Mammary epithelial cell (primary cell): ENCODE data around the gene FJX1.

ENCODE experiments used
- CTCF ChIP-seq, 2 donors: IDR thresholded peaks in 1 of 2; conservative IDR thresholded peaks in 1 of 2; 2 replicates each; pipeline ENCODE4 v1.5.1; 2011 to 2012; ENCODE audit warnings: inconsistent platforms in 2 of 2, low read length in 2 of 2, mild to moderate bottlenecking in 2 of 2, control low read depth in 1 of 2, low read depth in 1 of 2; ENCODE audit not compliant: insufficient read depth in 1 of 2; ENCODE audit errors: extremely low read depth in 1 of 2
- EZH2 ChIP-seq: IDR thresholded peaks from 2 replicates; pipeline ENCODE4 v1.6.1; 2012; ENCODE audit warnings: low read length, inconsistent platforms, borderline replicate concordance

GRCh38 chr11:35662649-35663407 is 44.6 kb downstream of the FJX1 start, which contains the start of gene TRIM44:
- TF ChIP-seq CTCF (conservative IDR thresholded peaks at IDR 0.05 in 1 of 2, IDR thresholded peaks at IDR 0.05 in 1 of 2; ENCODE audit: extremely low read depth in 1 of 2, insufficient read depth in 1 of 2, low read depth in 1 of 2, low read length in 2 of 2) (no peak), EZH2 (no peak)
